ENCODE measurements around the gene DCHS1.

Gene DCHS1

DNA sequence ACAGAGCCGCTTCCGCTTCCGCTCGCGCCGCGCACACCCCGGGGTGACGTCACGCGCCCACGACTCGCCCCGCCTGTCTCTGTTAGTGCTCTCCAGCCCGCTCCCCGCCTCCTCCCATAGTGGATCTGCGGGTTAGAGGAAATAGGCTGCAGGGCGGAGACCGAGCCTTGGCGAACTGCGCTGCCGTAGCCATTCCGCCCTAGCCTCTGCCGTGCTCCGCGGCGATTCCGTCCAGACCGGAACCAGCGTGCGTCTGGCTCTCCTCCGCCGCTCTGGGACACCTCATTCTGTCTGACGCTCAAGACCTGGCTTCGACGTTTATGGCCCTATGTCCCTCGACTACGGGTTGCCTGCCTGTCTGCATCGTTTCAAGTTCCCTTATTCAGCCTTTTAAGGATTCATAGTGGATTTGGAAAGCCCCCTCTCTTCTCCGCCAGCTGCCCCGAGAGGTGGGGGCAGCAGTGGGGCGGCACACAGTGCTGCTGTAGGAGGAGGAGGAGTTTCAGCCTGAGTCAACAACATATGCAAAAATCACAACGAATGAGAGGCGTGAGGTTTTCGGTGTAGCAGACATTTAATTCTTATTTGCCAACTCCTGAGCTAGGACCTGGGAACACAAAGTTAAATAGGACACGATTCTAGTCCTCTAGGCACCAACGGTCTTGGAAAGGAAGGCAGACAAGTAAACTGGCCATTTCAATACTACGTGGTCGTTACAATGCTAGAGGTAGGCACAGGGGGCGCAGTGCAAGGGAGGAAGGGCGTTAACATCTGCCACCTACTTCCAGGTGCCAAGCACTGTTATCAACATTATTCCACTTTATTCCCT, 43.2 kb downstream of the DCHS1 start, which contains the start of gene TAF10:
Gene TAF10, minus strand, starts transcription at position 4 of the 829 bp plus-strand sequence. CDS start 27 bp downstream, outside the sequence.
- DNase-seq (ENCODE audit: low read depth in 2 of 2): peak; percentile 93

DNA sequence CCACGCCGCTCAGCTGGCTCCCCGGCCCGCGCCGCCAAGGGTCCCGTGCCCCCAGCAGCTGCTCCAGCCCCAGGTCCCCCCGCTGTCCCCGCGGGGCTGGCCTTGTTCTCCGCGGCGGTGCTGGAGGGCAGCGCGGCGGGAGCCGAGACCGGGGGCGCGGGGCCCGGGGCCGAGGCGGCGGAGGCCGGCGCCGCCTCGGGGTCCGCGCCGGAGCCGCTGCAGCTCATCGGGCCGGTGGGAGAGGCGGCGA, 43.7 kb downstream of the DCHS1 start:
- DNase-seq (ENCODE audit: low read depth in 2 of 2): no peak

DNA sequence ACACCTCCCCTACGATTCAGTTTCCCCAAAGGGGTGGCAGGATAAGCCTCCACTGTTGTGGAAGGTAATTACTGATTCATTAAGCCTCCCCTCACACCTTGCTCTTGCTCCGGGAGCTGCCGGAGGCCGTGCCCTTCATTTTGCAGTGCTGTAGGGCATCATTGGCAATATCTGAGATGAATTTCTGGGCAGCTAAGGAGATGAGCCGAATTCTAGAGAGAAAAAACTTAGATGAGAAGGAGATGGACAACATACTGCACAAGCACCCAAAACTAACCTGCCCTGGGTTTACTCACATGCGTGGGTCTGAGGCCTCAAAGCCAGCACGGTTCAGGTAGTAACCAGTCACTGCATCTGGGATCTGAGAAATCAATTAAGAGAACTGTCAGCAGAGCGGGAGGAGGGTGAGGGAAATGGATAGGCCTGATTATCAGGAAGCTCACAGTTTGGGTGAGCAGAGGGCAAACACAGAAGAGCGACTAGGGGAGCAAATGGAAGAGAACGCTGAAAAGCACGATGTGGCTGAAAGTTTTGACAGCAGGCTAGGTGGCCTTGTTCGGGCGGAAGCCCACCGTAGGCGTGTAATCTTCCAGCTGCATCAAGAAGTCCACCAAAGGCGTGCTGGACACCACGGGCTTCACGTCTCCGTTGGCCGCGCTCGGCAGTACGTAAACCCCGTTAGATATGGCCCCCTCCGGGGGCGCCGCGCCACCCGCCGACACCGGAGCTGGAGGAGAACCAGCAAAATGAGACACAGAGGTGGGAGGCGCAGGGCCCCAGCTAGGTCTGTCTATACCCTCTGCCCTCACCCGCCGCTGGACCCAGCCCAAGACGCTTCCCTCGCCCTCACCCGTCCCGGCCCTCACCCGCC, 44.3 kb downstream of the DCHS1 start:
- DNase-seq (ENCODE audit: low read depth in 2 of 2): no peak

DNA sequence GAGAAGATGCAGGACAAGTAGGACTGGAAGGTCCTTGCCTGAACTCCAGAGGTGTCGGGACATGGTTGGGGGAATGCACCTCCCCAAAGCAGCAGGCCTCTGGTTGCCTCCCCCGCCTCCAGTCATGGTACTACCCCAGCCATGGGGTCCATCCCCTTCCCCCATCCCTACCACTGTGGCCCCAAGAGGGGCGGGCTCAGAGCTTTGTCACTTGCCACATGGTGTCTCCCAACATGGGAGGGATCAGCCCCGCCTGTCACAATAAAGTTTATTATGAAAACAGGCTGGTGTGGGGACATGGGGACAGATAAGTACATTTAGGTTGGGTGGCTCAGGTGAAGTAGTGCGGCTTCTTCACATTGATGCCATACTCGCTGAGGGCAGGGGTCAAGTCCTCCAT, 45.0 kb downstream of the DCHS1 start:
- DNase-seq (ENCODE audit: low read depth in 2 of 2): no peak

DNA sequence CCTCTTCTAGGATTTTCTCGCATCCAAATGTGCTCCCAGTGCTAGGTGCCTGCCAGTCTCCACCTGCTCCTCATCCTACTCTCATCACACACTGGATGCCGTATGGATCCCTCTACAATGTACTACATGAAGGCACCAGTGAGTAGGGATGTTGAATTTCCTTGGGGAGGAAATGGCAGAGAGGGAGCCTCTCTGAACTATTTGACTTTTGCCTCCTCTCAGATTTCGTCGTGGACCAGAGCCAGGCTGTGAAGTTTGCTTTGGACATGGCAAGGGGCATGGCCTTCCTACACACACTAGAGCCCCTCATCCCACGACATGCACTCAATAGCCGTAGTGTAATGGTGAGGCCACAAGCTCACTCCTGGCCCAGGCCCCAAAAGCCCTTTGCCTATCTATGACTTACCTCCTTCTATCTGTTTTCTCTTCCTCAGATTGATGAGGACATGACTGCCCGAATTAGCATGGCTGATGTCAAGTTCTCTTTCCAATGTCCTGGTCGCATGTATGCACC, 46.0 kb downstream of the DCHS1 start:
- DNase-seq (ENCODE audit: low read depth in 2 of 2): no peak

DNA sequence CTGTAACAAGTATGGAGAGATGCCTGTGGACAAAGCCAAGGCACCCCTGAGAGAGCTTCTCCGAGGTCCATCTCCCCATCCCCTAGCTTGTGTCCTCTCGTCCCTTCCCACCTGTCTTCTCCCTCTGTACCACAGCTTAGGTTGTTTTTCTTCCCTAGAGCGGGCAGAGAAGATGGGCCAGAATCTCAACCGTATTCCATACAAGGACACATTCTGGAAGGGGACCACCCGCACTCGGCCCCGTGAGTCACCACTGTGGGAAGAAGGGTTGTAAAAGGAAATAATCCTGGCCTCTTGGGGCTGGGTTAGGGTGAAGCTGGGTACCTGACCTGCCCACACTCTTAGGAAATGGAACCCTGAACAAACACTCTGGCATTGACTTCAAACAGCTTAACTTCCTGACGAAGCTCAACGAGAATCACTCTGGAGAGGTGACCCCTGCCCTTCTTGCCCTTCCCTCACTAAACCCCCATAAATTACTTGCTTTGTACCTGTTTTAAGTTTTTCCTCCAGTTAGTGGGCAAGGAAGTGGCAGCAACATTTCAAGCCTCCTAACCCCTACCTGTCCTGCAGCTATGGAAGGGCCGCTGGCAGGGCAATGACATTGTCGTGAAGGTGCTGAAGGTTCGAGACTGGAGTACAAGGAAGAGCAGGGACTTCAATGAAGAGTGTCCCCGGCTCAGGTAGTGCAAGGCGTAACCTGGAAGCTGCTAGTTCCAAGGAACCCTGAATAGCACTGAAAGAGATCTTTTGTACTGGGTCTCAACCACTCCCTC, 46.7 kb downstream of the DCHS1 start:
- DNase-seq (ENCODE audit: low read depth in 2 of 2): no peak

DNA sequence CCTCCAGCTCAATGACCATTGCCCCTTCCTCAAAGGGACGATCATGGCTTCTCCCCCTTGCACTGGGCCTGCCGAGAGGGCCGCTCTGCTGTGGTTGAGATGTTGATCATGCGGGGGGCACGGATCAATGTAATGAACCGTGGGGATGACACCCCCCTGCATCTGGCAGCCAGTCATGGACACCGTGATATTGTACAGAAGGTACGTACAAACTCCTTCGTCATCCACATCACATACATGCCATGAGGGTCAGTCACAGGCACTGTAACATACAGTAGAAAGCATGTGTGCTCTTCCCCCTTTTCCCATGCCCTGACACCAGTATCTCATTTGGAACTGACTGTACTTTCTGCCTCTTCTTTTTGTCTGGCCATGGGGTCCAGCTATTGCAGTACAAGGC, 47.6 kb downstream of the DCHS1 start:
- no peak for DNase-seq (ENCODE audit: low read depth in 2 of 2)

DNA sequence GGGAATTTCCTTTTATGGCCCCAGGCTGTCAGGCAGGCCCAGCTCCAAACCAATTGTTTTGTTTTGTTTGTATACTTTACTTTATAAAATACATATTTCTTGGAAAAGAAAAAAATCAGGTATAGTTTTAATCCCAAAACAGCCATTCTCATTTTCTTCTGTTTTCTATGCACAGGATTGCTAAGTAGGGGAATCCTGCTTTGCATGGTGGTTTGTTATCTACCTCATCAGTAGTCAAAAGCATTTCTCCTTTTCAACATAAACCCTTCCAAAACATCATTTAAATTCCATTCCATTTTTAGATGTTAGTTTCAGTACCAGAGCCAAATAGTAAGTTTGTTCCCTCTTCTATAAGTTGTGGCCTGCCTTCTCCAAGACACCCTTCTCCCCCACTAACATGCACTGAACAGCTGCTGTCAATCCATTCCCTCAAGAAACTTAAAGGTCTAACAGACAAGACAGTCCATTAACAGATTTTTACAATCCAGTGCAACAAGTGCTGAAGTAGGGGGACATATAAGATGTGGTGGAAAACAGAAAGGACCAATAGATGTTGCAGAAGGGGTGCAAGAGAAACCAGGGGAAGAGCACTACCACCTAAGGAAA, 48.3 kb downstream of the DCHS1 start:
- DNase-seq (ENCODE audit: low read depth in 2 of 2): no peak

DNA sequence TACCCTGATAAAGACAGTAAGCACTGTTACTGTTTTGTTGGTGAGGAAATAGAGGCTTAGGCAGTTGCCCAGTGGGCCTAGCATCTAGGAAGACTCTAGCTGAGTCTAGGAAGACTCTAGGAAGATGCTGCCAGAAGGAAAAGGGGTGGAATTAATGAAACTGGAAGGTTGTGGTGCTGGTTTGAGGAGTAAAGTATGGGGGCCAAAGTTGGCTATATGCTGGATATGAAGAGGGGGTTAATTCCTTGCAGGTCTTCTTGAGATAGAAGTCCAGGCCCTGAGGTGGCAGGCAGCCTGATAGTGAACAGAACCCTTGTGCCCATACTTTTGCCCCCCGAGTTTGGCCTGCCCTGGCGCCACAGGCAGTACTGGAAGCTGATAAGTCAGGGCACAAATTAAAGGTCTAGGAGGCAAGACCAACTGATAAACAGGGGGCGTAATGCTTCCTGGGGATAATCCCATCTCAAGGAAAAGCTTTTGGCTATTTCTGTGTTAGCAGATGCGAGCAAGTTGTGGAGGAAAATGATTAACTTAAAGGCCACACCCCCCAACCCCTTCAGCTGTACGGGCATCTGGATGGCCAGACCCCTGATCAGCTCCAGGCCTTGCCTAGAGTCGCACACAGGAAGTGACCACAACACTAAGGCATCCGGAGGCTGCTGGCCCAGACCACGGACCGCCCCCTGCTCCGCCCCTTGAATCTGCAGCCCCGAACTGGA, 49.0 kb downstream of the DCHS1 start:
- no peak for DNase-seq (ENCODE audit: low read depth in 2 of 2)

DNA sequence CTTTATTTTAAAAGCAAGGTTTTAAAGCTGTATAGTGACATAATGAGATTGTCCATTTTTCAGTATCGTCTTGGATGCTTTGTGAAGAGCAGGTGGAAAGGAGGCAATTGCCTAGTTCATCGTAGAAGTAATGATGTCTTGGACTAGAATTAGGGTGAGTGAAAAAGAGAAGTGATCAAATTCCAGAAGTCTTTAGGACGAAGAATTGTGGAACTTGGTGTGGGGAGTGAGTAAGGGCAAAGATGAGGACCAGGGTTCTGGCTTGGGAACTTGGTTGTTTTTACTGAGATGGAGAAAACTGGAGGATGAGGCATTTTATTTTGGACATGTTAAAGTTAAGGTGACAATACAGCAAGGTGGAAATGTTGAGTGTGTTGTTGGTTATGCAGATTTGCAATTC, 50.8 kb downstream of the DCHS1 start:
- DNase-seq (ENCODE audit: low read depth in 2 of 2): no peak

DNA sequence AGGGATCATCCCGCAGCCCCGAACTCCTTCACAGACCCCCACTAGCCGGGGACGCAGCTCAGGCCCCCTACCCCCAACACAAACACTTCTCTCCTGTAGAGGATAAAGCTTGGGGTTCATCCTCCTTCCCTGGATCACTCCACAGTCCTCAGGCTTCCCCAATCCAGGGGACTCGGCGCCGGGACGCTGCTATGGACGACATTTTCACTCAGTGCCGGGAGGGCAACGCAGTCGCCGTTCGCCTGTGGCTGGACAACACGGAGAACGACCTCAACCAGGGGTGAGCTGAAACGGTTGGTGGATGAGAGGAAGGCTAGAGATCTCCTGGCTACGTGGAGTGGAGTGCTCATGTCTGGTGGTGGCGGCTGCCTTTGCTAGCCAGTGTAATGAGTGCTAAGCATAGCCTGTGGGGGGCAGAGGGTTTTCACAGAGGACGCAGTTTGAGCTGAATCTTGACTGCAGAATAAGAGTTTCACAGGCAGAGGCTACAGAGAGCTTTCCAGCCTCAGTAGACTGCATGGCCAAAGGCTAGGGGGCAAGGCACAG, 51.5 kb downstream of the DCHS1 start:
- no peak for DNase-seq (ENCODE audit: low read depth in 2 of 2)

DNA sequence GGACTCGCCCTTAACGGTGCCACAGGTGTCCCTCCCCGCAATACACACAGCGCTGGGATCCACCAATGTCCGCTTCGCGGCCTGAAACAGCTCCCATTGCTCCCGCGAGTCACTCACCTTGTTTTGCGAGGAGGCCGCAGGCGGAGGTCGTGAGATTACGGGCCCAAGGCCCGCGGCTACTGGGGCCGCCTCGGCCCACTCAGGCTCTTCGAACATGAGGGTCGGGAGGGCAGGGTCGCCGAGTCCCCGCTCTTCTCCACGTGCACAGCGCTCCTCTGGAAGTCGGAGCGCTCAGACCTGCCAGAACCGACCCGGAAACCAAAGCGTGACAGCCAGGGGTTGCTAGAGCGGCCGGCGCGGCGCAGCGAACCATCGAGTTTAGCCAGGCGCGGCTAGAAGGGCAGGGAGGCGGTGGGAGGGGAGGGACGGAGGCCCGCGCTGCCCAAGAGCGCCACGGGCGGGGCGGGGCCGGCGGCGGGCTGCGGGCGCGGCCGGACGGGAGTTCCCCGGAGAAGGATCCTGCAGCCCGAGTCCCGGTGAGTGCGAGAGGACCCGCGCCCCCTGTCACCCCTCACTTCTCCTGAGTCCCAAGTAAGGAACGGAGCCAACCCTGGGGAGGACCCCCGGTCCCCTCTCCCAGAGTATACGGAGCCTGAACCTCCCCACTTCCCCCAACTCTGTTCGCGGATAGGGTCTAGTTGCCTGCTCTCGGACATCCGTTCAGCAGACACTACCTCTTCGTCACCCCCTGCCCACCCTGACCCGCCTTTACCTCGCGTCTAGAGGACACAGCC, 52.1 kb downstream of the DCHS1 start, which contains the start of the genes ILK and RRP8:
Gene ILK, plus strand, starts transcription at position 488 of the 794 bp plus-strand sequence. CDS start 498 bp downstream, outside the sequence.
Gene RRP8, minus strand, starts transcription at position 330 of the 794 bp plus-strand sequence. Its CDS starts 114 bp downstream, at position 216.
- DNase-seq (ENCODE audit: low read depth in 2 of 2): peak; percentile 76

DNA sequence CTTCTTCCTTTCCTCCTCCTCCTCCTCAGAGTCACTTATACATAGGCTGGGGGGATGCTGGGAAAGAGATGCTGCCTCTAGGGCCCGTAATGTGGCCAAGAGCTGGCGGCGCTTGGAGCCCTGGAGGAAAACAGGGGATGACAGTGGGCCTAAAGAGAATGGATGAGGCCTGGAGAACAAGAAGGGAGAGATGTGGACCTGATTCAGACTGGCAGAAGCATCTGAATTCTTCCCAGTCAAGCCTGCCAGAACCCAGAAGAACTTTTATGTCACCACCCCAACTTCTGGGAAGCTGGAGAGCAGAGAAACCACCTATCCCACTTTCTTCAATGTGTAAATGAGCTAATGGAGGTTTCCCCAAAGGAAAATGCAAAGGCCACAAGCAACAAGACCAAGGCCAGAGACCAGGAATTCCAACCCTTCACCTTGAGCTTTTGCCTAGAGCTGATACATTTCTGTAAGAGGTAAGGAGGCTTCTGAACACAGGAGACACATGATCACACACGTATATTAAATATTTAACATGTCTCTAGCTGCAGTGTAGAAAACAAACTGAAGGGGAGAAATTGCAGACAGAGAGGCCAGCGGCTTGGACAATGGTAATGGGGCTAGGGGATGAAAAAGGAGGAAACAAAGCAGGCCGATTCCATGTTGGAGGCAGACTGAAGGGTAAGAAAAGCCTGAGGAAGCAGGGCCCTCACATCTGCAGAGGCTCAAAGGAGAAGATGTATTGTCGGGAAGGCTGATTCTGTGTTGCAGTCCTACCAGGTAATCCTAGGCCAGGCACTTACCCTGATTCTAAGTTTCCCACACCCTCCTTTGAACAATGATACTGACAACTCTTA, 53.3 kb downstream of the DCHS1 start:
- DNase-seq (ENCODE audit: low read depth in 2 of 2): no peak

DNA sequence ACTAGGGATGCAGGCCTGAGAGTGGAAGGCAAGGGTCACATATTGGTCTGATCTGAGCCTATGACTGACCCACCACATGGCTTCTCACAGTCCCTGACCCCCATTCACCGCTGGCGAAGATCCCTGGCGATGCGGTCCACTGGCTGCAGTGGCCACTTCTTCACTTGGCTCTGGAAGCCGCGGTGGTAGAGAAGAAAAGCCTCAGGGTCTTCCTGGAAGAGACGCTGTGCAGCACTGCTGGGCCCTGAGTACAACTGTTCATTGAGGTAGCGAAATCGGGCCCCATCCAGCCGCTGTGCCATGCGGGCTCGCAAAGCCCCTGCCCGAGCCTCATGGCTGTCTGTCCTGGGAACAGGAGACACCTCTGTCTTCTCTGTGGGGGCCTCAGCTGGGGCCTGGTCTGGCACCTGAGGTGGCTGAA, 54.6 kb downstream of the DCHS1 start:
- no peak for DNase-seq (ENCODE audit: low read depth in 2 of 2)

DNA sequence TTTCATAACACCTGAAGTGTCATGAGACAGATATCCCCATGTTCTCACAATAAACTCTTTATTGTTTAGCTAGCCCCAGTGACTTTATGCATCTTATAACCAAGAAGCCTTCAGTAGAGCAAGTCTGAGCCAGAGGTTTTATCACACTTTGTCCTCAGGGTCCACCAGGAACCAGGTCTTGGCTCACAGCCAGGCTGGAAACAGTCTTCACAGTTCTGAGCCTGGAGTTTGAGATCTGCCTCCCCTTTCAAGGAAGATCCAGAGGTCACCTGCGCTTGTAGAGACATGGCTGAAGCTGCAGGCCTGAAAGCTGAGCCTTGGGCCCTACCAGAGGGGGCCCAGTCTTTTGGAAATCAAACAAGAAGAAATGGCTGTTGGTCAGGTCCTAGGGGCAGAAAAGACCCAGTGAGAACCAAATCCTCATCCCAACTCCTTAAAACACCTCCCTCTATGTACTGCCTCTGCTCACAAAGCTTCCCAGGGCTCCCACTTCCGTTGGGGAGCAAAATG, 55.7 kb downstream of the DCHS1 start:
- DNase-seq (ENCODE audit: low read depth in 2 of 2): no peak

DNA sequence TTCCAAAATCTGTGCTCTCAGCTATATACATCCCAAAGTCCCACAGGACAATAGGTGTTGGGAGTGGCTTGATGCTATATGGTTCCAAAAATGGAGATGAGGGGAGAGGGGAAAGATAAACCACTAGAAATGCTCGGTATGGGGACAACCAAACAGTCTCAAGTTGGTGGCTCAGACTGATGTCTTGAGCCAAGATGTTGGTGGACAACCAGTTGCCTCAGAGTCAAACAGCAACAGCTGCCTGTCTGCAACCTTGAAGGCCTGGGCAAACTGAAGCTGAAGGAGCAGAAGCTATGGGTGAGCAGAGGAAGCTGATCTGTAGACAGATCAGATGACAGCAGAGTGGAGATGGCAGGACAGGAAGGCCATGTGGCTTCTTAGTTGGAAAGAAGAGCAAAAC, 56.2 kb downstream of the DCHS1 start:
- DNase-seq (ENCODE audit: low read depth in 2 of 2): no peak

DNA sequence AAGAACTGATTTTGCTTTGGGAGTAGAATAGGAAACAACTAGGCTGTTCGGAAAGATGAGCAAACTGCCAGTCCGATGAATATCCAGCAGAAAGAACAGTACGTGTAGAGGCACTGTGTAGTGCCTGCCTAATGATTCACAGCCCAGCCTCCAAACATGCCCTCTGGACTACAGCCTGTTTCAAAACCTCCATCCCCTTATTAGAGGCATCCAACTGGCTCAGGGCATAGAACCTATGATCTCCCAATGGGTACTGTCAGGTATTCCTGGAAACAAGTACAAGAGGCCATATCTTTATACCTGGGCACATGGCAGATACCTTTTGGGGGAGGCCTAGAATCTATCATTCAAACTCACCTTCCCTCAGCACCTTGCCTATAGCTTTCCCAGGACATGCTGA, 57.1 kb downstream of the DCHS1 start:
- no peak for DNase-seq (ENCODE audit: low read depth in 2 of 2)

DNA sequence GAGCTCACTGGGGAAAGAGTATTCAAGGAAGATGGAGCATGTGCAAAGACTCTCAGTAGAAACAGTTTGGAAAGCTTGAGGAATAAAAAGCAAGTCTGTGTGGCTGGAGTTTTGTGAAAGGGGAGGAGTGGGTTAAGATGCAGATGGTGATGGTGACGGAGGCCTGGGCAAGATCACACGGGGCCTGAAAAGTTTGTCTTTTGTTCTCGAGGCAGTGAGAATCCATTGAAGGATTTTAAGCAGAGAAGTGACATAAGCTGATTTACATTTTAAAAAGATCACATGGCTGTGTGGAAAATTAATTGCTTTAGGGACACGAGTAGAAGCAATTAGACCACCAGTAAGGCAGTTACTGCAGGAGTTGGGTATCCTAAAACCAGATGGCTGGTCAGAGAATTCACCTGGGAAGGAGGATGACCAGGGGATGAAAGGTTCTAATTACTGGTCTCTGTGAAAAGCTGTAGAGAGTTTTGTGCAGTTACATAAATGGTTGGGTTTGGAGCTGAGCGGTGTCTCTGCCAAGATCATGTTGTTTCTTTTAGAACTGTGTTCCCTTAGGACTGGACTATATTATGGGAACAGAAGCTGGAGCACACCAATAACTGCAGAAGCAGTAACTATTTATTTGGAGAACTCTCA, 59.3 kb downstream of the DCHS1 start:
- DNase-seq (ENCODE audit: low read depth in 2 of 2): no peak
